Measurements from ENCODE around the gene IRS1. TPM values are rescaled to one million over a fixed set of nuclear protein-coding genes. Genes with fewer than 3 reads are reported as not detected.

IRS1 gene
- total and polyA plus RNA-seq, 8 donors, result 13.3 to 43.5 (median 34.7) TPM

DNA sequence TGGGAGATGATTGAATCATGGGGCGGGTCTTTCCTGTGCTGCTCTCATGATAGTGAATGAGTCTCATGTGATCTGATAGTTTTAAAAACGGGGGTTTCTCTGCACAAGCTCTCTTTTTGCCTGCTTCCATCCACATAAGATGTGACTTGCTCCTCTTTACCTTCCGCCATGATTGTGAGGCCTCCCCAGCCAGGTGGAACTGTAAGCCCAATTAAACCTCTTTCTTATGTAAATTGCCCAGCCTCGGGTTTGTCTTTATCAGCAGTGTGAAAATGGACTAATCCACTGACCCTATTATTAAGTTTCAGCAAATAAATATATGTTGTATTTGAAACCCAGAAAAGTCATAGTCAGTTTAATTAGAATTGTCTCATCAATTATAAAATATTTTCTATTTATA, 22.0 kb downstream of the IRS1 start:
- ATAC-seq (no peak), DNase-seq (no peak)
- peaks cover 0 to 6% of the 10 kb centered on the region in 2 donors for H3K9me3 ChIP-seq
- H3K27me3 ChIP-seq, result no peaks in the 10 kb centered on the region
- no peak overlapping the region for H3K4me3 ChIP-seq
- intact Hi-C loops (cut with DNase I), result no loop called here
- no peak overlapping the region for H3K27ac ChIP-seq
- peaks cover 15 to 16% of the 10 kb centered on the region in 2 donors for H3K4me1 ChIP-seq
- no peaks in the 10 kb centered on the region for H3K36me3 ChIP-seq
- TF ChIP-seq, protein P1, sequence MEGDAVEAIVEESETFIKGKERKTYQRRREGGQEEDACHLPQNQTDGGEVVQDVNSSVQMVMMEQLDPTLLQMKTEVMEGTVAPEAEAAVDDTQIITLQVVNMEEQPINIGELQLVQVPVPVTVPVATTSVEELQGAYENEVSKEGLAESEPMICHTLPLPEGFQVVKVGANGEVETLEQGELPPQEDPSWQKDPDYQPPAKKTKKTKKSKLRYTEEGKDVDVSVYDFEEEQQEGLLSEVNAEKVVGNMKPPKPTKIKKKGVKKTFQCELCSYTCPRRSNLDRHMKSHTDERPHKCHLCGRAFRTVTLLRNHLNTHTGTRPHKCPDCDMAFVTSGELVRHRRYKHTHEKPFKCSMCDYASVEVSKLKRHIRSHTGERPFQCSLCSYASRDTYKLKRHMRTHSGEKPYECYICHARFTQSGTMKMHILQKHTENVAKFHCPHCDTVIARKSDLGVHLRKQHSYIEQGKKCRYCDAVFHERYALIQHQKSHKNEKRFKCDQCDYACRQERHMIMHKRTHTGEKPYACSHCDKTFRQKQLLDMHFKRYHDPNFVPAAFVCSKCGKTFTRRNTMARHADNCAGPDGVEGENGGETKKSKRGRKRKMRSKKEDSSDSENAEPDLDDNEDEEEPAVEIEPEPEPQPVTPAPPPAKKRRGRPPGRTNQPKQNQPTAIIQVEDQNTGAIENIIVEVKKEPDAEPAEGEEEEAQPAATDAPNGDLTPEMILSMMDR (IDR thresholded peaks at IDR 0.05), result no peak

DNA sequence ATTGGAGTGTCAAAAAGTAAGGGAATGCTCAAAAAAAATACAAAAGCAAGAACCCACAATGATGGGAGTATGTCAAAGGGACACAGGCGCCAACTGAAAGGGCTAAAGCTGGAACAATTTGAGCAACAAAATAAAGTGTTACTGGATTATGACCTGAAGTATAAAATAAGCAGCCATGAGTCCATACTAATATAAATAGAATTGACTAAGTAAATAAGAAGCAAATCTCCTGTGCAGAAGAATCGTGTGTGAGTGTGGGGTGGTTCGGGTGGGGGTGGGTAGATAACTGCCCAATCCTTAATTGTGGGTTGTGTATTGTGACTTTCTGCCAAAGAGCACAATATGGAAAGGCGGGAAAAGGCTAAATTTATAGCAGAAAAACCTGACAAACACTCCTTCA, 23.5 kb downstream of the IRS1 start:
- H3K4me3 ChIP-seq, result no peak overlapping the region
- TF ChIP-seq, protein P1 (IDR thresholded peaks at IDR 0.05), result no peak
- no peak overlapping the region for H3K27ac ChIP-seq
- no peaks in the 10 kb centered on the region for H3K27me3 ChIP-seq
- intact Hi-C loops (cut with DNase I), result no loop called here
- no peaks in the 10 kb centered on the region for H3K36me3 ChIP-seq
- ATAC-seq (no peak), DNase-seq (no peak)
- peaks cover 0 to 6% of the 10 kb centered on the region in 2 donors for H3K9me3 ChIP-seq
- H3K4me1 ChIP-seq, result peaks cover 21 to 22% of the 10 kb centered on the region in 2 donors

DNA sequence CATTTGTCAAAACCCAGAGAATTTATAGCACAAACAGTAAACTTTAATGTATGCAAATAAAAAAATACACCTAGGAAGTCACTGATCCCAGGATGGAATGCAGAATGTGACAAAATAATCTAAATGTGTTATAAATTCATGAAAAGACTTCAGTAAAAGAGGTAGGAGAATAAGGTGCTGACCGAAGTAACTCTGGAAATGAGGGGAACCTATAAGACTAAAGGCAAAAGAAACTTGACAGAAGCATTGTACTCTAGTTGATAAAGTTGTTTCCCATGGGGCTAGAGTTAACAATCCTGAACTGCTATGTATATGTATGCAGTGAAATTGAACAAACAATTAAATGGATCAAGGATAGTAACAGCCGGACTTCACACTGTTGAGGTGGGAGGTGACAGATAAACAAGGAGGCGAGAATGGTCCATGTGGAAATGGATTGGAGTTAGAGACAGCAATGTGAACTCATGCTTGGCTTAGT, 24.5 kb downstream of the IRS1 start:
- TF ChIP-seq, protein P1 (IDR thresholded peaks at IDR 0.05), result no peak
- H3K4me3 ChIP-seq, result no peak overlapping the region
- ATAC-seq, result no peak
- H3K27me3 ChIP-seq, result no peaks in the 10 kb centered on the region
- H3K36me3 ChIP-seq, result no peaks in the 10 kb centered on the region
- H3K27ac ChIP-seq, result no peak overlapping the region
- intact Hi-C loops (cut with DNase I), result no loop called here
- H3K4me1 ChIP-seq, result peaks cover 21 to 22% of the 10 kb centered on the region in 2 donors
- no peak for DNase-seq
- H3K9me3 ChIP-seq, result peaks cover 0 to 6% of the 10 kb centered on the region in 2 donors

DNA sequence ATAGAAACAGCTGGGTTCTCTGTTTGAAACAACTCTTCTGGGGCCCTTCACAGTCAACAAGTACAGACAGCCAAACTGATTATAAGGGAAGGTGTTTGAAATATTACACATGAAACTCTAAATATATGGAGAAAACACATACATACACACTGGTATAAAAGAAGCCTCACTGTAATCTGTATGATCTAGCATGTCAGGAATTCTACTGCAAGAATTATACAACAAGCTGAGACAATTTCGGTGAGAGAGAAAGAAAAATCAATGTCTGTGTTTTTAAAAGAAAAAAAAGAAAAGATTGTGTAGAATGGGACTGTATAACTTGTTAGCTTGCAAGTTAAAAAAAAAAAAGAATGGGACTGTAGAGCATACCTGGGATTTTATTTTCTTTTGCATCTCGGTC, 26.3 kb downstream of the IRS1 start:
- intact Hi-C loops (cut with DNase I), result no loop called here
- Histone ChIP-seq H3K4me3 (no peak overlapping the region), H3K9me3 (peaks cover 0 to 6% of the 10 kb centered on the region in 2 donors), H3K27me3 (no peaks in the 10 kb centered on the region), H3K27ac (peak overlapping the region in 1 of 2 donors; percentile 34), H3K36me3 (no peaks in the 10 kb centered on the region), H3K4me1 (peaks cover 21 to 22% of the 10 kb centered on the region in 2 donors)
- TF ChIP-seq, protein P1 (IDR thresholded peaks at IDR 0.05), result no peak
- peak; percentile 21 for ATAC-seq
- DNase-seq, result no peak

DNA sequence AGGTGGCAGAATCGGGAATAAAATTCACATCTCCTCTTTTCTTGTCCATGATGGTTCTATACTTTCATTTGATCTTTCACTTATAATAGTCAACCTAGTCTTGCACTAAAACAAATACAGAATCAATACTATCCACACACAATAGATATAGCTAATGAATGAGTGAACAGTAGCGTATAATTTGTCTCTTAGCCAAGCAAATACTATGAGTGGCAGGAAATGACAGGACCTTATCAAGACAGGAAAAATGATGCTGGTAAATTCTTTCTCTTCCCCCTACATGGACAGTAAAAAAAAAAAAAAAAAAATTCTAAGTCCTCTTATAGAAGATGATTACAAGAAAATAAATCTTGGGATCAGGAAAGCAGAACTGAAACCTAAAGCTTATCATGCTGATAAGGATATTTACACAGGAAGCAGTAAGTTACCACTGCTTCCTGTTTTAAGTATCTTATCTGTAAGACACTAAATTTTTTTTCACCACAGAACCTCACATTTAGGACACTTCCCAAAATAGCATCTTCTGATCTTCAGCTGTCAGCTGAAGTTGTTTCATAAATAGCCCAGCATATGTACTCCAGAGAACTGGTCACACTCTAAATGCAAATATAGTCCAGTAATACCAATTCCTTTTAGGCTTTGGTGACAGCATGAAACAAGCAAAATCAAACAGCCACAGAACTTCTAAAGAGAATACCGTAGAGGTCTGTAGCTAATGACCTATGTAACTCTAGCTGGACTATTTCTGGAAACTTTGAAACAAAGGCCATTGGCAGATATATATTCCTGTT, 27.0 kb downstream of the IRS1 start:
- no peaks in the 10 kb centered on the region for H3K36me3 ChIP-seq
- no peaks in the 10 kb centered on the region for H3K27me3 ChIP-seq
- peaks cover 22% of the 10 kb centered on the region in 2 donors for H3K4me1 ChIP-seq
- ATAC-seq, result peak; percentile 55
- intact Hi-C loops (cut with DNase I), result no loop called here
- no peak for DNase-seq
- peak overlapping the region in 1 of 2 donors; percentile 0 for H3K27ac ChIP-seq
- H3K9me3 ChIP-seq, result peaks cover 0 to 6% of the 10 kb centered on the region in 2 donors
- H3K4me3 ChIP-seq, result no peak overlapping the region
- TF ChIP-seq, protein P1 (IDR thresholded peaks at IDR 0.05), result no peak
